ENCODE data around the gene PPP1R1B.

Gene PPP1R1B

DNA sequence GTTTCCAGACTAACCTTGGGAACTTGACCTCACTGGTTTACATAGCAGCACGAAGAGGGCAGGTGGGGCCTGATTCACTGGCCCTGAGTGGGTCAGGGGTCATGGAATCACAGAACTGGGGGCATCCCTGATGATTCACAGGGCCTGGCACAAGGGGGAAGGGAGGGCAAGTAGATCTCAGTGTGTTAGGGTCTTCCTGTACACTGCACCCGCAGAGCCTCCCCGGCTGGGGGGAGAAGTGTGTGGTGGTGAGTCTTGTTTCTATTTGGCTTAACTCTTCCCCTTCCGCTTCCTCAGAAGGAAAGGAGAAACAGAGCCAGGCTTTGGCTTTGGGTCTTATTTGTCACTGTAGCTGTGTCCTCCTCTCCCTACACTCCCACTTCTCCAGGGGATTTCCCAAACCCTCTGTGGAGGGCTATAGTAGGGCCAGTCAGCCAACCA lies 13.9 kb downstream of the PPP1R1B start:
- TF ChIP-seq POLR2A (IDR thresholded peaks at IDR 0.05; ENCODE audit: low read depth, low read length), result no peak
- FAIRE-seq (no peak), DNase-seq (ENCODE audit: insufficient read length) (no peak)

DNA sequence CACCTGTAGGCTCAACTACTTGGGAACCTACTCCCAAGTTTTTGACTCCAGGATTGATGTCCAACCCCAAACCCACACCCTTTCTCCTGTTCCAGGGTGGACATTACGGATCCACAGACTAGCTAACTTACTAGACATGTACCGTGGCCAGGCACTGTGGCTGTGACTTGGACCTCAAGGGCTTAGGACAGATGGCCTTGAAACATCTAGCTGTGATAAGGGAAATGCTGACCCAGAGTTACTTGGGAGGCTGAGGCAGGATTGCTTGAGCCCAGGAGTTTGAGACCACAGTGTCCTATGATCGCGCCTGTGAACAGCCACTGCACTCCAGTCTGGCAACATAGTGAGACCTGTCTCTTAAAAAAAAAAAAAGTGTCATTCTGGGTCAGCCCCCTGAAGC lies 14.3 kb downstream of the PPP1R1B start:
- no peak for TF ChIP-seq POLR2AphosphoS5 (IDR thresholded peaks at IDR 0.05; ENCODE audit: low read depth, low read length)
- no peak for TF ChIP-seq POLR2A (IDR thresholded peaks at IDR 0.05; ENCODE audit: low read depth, low read length)
- no peak for TF ChIP-seq TAF1 (IDR thresholded peaks at IDR 0.05; ENCODE audit: borderline replicate concordance, low read depth, low read length)
- DNase-seq (ENCODE audit: insufficient read length) (no peak), FAIRE-seq (no peak)

DNA sequence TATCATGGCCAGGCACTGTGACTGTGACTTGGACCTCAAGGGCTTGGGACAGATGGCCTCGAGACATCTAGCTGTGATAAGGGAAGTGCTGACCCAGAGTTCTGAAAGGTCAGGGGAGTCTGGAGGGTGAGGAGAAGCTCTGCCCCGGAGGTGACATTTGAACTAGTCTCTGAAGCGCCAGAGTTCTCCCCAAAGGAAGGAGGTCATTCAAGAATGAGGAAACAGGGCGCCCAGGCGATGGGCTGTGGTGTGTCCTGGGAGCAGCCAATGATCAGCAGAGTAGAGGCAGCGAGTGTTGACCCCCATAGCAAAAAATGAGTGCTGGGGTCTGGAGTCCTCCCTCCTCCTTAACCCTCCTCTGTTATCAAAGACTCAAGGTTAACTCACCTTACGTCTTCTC lies 15.1 kb downstream of the PPP1R1B start:
- no peak for FAIRE-seq
- TF ChIP-seq POLR2AphosphoS5 (IDR thresholded peaks at IDR 0.05; ENCODE audit: low read depth, low read length) (no peak), TAF1 (IDR thresholded peaks at IDR 0.05; ENCODE audit: borderline replicate concordance, low read depth, low read length) (no peak), POLR2A (IDR thresholded peaks at IDR 0.05; ENCODE audit: low read depth, low read length) (no peak)
- DNase-seq (ENCODE audit: insufficient read length), result no peak

DNA sequence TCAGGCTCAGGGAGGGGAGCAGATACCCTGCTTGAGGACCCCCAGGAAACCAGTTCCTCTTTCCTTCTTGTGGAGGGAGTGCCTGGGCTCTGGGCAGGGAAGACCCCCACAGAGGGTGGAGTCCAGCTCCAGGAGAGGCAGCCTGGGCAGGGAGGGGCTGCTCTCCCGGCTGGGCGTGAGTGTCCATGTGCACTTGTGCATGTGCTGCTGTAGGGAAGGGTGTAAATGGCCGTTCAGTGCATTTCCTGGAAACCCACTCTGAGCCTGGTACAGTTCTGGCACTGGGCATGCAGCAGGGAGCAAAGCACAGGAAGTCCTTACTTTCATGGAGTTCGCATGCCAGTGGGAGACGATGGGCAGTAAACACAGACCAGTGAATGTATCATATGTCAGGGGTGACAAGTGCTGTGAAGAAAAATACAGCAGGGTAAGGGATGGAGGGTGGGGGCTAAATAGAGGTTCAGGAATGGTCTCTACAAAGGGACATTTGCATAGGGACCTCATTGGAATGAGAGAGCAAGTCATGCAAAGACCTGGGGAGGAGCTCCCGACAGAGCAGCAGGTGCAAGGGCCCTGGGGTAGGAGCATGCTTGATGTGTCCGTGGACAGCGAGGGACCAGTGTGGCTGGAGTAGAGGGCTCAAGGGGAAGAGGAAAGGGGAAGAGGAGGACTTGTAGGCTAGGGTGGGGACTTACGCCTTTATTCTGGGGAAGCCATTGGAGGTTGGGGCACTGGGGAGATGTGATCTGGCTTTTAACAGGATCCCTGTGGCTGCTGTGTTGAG lies 15.7 kb downstream of the PPP1R1B start:
- FAIRE-seq (no peak), DNase-seq (ENCODE audit: insufficient read length) (no peak)
- TF ChIP-seq POLR2AphosphoS5 (IDR thresholded peaks at IDR 0.05; ENCODE audit: low read depth, low read length), result no peak
- TF ChIP-seq POLR2A (IDR thresholded peaks at IDR 0.05; ENCODE audit: low read depth, low read length), result no peak
- no peak for TF ChIP-seq TAF1 (IDR thresholded peaks at IDR 0.05; ENCODE audit: borderline replicate concordance, low read depth, low read length)

DNA sequence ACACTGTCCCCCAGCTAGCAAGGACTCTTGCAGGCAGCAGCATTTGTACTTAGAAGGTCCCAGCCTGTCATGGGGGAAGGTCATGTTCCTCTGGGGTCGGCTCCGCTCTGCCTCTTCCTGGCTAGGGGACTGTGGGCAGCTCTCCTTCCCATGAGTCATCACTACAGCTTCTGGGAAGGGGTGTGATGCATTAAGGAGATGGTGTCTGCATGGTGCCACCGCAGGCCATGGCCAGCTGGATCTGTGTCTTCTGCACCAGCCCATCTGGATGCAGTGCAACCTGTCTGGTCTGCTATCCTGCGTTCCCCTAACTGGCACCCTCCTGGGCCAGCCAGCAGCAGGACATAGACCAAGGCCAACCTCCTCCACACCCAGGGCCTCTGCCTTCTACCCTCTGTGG lies 16.5 kb downstream of the PPP1R1B start:
- FAIRE-seq, result no peak
- DNase-seq (ENCODE audit: insufficient read length), result no peak
- TF ChIP-seq POLR2A (IDR thresholded peaks at IDR 0.05; ENCODE audit: low read depth, low read length) (no peak), POLR2AphosphoS5 (IDR thresholded peaks at IDR 0.05; ENCODE audit: low read depth, low read length) (no peak), TAF1 (IDR thresholded peaks at IDR 0.05; ENCODE audit: borderline replicate concordance, low read depth, low read length) (no peak)

DNA sequence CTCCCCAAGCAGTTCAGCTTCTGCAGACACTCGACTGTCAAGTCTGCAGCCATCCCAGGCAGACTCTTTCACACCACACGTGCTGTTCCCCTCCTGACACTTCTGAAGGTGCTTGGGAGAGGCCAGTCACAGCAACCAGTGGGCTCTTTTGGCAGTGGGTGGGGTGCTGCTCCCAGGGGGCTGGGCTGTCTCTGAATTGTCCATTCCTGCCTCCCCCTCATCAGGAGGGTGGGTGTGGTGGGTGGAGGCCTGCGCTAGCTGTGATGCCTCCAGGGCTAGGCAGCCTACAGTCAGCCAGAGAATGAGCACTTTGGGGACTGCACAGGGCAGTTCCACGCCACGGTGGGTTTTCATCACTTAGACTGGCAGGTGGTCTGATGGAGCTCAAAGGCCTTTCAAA lies 20.5 kb downstream of the PPP1R1B start:
- no peak for TF ChIP-seq TAF1 (IDR thresholded peaks at IDR 0.05; ENCODE audit: borderline replicate concordance, low read depth, low read length)
- TF ChIP-seq POLR2AphosphoS5 (IDR thresholded peaks at IDR 0.05; ENCODE audit: low read depth, low read length), result no peak
- no peak for TF ChIP-seq POLR2A (IDR thresholded peaks at IDR 0.05; ENCODE audit: low read depth, low read length)
- FAIRE-seq, result no peak
- no peak for DNase-seq (ENCODE audit: insufficient read length)

DNA sequence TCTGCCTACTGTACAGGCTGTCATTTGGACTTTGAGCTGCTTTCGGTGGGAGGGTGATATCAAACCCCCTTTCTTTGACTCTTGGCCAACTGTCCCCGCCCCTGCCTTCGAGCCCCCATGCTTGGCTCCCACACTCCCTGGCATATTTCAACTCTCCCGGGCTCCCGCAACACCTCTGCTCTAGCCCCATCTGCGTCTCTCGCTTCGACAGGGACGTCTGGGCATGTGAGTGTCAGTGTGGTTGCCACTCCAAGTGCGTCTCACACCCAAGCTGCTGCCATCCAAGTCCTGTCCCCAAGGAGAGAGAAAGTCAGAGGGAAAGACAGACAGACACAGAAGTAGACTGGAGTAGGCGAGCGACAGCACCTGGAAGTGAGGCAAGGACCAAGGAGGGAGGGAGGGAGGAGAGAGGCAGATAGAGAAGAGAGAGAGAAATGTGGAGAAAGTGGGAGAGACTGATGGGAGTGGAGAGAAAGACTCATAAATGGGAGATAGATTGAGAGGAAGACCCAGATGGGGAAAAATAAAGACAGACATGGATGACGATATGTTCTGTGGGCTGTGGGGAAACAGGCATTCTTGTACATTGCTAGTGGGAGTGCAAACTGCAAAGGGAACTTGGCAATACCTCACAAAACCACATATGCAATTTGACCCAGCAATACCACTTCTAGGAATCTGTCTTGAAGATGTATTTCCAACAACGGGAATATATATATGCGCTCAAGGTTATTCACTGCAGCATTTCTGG lies 22.0 kb downstream of the PPP1R1B start:
- FAIRE-seq, result no peak
- no peak for DNase-seq (ENCODE audit: insufficient read length)

DNA sequence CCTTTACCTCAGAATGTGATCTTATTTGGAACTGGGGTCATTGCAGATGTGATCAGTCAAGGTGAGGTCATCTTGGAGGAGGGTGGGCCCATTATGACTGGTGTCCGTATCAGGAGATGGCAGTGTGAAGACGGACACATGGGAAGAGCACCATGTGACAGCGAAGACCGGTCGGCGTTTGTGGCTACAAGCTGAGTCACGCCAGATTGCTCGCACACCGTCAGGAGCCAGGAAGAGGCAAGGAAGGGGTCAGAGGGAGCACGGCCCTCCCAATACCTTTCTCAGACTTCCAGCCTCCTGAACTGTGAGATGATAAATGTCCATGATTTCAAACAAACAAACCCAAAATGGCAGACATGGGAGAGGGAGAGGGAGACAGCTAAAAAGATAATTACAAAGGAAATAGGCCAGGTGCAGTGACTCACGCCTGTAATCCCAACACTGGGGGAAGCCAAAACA lies 23.4 kb downstream of the PPP1R1B start:
- TF ChIP-seq POLR2AphosphoS5 (IDR thresholded peaks at IDR 0.05; ENCODE audit: low read depth, low read length) (no peak), TAF1 (IDR thresholded peaks at IDR 0.05; ENCODE audit: borderline replicate concordance, low read depth, low read length) (no peak), POLR2A (IDR thresholded peaks at IDR 0.05; ENCODE audit: low read depth, low read length) (no peak)
- FAIRE-seq (no peak), DNase-seq (ENCODE audit: insufficient read length) (no peak)

More for the DNA sequence above, 22.0 kb downstream of the PPP1R1B start:
- TF ChIP-seq POLR2AphosphoS5 (IDR thresholded peaks at IDR 0.05; ENCODE audit: low read depth, low read length) (no peak), POLR2A (IDR thresholded peaks at IDR 0.05; ENCODE audit: low read depth, low read length) (no peak)

DNA sequence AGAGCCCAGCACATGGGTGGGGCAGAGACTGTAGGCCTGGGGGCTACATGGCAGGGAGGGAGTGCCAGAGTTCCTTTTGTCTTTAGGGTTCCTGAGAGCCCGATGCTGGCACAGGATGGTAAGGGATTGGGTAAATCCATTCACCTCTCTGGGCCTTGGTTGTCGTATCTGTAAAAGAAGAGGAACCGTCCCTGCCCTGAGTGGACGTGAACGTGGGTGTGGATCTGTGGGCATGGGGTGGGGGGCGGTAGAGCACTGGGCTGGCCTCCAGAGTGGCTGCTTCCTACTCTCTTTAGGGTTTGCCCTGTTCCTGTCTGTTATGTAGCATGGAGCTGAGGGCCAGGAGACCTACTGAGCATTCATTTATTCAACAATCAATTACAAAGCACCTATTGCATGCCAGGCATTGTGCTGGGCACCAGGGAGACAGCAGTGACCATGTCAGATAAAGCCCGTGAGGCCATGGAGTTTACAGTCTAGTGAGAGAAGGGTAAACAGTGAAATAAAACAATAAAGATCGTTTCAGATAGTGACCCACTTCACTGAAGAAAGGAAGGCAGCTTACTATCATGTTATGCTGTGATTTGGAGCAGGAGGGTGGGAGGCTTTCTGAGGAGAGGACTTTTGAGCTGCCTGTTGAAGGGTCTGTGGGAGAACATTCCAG lies 25.3 kb downstream of the PPP1R1B start:
- TF ChIP-seq POLR2AphosphoS5 (IDR thresholded peaks at IDR 0.05; ENCODE audit: low read depth, low read length) (no peak), POLR2A (IDR thresholded peaks at IDR 0.05; ENCODE audit: low read depth, low read length) (no peak), TAF1 (IDR thresholded peaks at IDR 0.05; ENCODE audit: borderline replicate concordance, low read depth, low read length) (no peak)
- FAIRE-seq, result no peak
- no peak for DNase-seq (ENCODE audit: insufficient read length)

DNA sequence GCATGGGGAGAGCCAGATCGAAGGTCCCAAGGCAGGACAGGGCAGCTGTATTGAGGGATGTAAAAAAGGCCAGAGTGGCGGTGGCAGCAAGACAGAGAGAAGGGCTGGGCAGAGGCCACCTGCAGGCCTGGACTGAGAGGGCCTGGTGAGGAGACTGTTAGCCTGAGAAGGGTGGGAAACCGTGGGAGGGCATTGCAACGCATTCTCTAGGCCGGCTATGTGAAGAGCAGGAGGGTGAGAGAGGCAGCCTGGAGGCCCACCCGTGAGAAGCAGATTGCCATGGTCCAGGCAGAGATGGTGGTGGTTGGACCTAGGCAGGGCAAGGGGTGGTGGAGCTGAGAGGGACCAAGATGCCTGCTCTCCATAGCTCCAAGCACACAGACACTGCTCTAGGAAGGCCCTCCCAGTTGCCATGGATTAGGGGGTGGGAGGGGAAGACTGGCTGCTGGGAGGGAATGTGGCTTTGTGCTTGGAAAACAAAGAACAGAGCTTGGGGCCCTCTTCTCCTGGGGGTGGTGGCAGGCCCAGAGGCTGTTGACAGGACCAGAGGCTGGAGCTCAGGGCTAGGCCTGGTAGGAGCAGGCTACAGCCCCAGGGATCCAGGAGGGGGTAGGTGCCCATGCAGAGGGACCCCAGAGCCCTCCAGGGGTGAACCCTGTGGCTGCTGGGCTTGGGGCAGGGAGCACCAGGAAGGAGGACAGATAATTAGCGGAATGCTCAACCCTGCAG lies 26.0 kb downstream of the PPP1R1B start:
- no peak for FAIRE-seq

DNA sequence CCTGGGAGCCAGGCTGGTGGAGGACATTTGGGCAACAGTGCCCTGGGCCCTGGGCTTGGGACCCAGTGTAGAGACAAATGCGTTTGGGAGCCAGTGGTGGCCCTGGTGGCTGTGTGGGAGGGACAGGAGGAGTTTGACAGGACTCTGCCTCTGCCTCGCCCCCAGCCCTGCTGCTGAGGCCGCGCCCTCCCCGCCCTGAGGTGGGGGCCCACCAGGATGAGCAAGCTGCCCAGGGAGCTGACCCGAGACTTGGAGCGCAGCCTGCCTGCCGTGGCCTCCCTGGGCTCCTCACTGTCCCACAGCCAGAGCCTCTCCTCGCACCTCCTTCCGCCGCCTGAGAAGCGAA lies 26.5 kb downstream of the PPP1R1B start:
- FAIRE-seq (no peak), DNase-seq (ENCODE audit: insufficient read length) (no peak)
- no peak for TF ChIP-seq POLR2AphosphoS5 (IDR thresholded peaks at IDR 0.05; ENCODE audit: low read depth, low read length)
- TF ChIP-seq POLR2A (IDR thresholded peaks at IDR 0.05; ENCODE audit: low read depth, low read length), result no peak
- no peak for TF ChIP-seq TAF1 (IDR thresholded peaks at IDR 0.05; ENCODE audit: borderline replicate concordance, low read depth, low read length)

More for the DNA sequence above, 26.0 kb downstream of the PPP1R1B start:
- no peak for DNase-seq (ENCODE audit: insufficient read length)
- TF ChIP-seq POLR2A (IDR thresholded peaks at IDR 0.05; ENCODE audit: low read depth, low read length), result no peak
- TF ChIP-seq POLR2AphosphoS5 (IDR thresholded peaks at IDR 0.05; ENCODE audit: low read depth, low read length), result no peak
- no peak for TF ChIP-seq TAF1 (IDR thresholded peaks at IDR 0.05; ENCODE audit: borderline replicate concordance, low read depth, low read length)

Measured in GM12892 (cell line).